GM10248 (cell line): ENCODE measurements around the gene VPS72.
A peak's percentile ranks its signal among the peaks of the same experiment; 100 is the strongest.

Source experiments
- CTCF ChIA-PET: fragments of 300-600 bp; sonication (Branson Sonifier 250); formaldehyde crosslinking; extraction: SDS; loops from one replicate; lab custom pipeline; 2021; ENCODE audit warnings: antibody characterized with exemption; lab: Yijun Ruan, JAX
- POLR2A ChIA-PET: fragments of 350-650 bp; sonication (Branson Sonifier 250); formaldehyde crosslinking; extraction: SDS; loops from one replicate; lab custom pipeline; 2020; ENCODE audit warnings: antibody characterized with exemption; lab: Yijun Ruan, JAX
- DNase-seq: peaks from one replicate; pipeline ENCODE4 v3.0.0; 2012; ENCODE audit errors: extremely low spot score
- TF ChIP-seq, protein P1 (sequence below): IDR thresholded peaks from 2 replicates; pipeline ENCODE4 v1.5.1; 2012; ENCODE audit warnings: mild to moderate bottlenecking, low read depth; ENCODE audit errors: extremely low read depth, missing control alignments, control extremely low read depth

VPS72 gene

DNA sequence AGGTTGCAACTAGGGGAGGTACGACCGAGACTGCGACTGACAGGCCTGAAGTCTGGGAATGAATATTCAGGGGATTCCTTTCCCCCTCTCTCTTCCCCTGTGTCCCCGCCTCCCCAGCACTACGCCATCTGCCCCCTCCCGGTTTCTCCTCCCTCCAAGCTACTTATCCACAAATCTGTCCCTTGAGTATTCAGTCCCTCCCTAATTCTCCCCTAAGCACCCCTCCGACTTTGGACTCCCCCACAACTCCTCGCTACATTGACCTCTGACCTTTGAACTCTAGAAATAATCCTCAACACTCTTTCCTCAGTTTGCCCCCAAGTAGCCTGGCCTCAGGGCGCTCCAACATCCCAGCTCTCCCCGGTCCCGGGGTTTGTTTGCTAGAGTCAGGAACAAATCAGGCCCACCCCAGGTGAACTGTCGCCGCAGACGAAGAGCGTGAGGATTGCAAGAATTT, 24.7 kb downstream of the VPS72 start:
- ChIA-PET POLR2A (interaction anchor here (0.6 to 1.1 kb wide), 3 partner anchors 9 to 56 kb away, joined by 3 read pairs; partner anchors contain the start of genes TNFAIP8L2 and VPS72), CTCF (interaction anchor here (1.4 to 3.6 kb wide), 5 partner anchors 8 to 87 kb away, joined by 3 to 16 read pairs (median 5); partner anchors contain the start of gene TNFAIP8L2)
- TF ChIP-seq, protein P1, sequence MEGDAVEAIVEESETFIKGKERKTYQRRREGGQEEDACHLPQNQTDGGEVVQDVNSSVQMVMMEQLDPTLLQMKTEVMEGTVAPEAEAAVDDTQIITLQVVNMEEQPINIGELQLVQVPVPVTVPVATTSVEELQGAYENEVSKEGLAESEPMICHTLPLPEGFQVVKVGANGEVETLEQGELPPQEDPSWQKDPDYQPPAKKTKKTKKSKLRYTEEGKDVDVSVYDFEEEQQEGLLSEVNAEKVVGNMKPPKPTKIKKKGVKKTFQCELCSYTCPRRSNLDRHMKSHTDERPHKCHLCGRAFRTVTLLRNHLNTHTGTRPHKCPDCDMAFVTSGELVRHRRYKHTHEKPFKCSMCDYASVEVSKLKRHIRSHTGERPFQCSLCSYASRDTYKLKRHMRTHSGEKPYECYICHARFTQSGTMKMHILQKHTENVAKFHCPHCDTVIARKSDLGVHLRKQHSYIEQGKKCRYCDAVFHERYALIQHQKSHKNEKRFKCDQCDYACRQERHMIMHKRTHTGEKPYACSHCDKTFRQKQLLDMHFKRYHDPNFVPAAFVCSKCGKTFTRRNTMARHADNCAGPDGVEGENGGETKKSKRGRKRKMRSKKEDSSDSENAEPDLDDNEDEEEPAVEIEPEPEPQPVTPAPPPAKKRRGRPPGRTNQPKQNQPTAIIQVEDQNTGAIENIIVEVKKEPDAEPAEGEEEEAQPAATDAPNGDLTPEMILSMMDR, result no peak
- no peak for DNase-seq

DNA sequence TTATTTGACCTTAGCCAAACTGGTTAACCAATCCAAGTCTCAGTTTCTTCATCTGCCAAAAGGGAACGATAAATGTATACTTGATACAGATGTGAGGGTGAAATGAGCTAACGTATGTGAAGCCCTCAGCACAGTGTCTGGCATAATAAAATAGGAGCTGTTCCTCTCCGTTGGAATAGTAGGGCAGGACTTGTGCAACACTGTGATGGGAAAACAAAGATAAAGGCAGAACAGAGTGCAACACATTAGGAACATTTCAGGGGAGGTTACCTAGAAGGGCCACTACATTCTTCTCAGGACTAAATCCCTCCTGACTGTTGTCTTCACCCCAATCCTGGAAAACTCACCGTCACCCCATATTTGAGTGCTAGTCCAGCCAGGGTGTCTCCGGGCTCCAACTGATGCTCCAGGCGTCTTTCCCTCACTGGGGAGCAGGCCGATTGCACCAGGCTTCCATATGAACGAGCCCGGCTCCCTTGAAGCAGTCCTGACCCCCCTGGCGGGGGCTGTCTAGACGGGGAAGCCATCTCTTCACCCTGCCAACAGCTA, 25.2 kb downstream of the VPS72 start:
- TF ChIP-seq, protein P1, result no peak

DNA sequence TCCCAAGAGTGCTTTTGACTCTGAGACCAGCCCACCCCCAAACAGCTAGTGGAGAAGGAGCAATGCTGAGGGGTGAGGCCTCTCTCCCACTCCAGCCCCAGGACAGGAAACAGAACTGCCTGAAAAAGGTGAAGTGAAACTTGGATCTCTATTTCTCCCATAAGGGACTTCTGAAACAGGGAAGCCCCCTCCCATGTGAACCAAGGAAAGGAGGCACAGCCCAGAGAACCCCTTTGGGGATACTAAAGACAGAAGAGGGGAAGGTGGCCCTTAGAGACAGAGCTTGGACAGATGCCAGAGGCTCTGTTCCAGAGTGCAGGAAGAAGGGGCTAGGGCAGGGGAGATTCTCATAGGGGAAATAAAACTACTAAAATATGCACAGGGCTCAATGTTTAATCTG, 30.6 kb downstream of the VPS72 start:
- TF ChIP-seq, protein P1, result no peak
- ChIA-PET POLR2A (interaction anchor here (0.6 kb wide), 1 partner anchor 119 kb away, joined by 3 read pairs; no protein-coding TSS in a partner anchor), CTCF (interaction anchor here (1.0 to 9.9 kb wide), 4 partner anchors 25 to 163 kb away, joined by 3 to 218 read pairs (median 16); no protein-coding TSS in a partner anchor)
- DNase-seq, result no peak

More for the DNA sequence above, 25.2 kb downstream of the VPS72 start:
- no peak for DNase-seq
- ChIA-PET CTCF (interaction anchor here (1.4 to 3.6 kb wide), 5 partner anchors 8 to 87 kb away, joined by 3 to 16 read pairs (median 5); partner anchors contain the start of gene TNFAIP8L2), POLR2A (interaction anchor here (0.6 to 1.1 kb wide), 3 partner anchors 8 to 55 kb away, joined by 3 read pairs; partner anchors contain the start of genes TNFAIP8L2 and VPS72)

DNA sequence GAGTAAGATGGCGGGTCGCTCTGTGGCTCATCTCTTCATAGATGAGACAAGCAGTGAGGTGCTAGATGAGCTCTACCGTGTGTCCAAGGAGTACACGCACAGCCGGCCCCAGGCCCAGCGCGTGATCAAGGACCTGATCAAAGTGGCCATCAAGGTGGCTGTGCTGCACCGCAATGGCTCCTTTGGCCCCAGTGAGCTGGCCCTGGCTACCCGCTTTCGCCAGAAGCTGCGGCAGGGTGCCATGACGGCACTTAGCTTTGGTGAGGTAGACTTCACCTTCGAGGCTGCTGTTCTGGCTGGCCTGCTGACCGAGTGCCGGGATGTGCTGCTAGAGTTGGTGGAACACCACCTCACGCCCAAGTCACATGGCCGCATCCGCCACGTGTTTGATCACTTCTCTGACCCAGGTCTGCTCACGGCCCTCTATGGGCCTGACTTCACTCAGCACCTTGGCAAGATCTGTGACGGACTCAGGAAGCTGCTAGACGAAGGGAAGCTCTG, 31.2 kb downstream of the VPS72 start:
- ChIA-PET POLR2A (no interaction called here), CTCF (interaction anchor here (1.0 to 9.9 kb wide), 8 partner anchors 17 to 163 kb away, joined by 3 to 218 read pairs (median 12); partner anchors contain the start of genes GABPB2, MINDY1 and TMOD4)
- DNase-seq, result no peak
- TF ChIP-seq, protein P1, result no peak

DNA sequence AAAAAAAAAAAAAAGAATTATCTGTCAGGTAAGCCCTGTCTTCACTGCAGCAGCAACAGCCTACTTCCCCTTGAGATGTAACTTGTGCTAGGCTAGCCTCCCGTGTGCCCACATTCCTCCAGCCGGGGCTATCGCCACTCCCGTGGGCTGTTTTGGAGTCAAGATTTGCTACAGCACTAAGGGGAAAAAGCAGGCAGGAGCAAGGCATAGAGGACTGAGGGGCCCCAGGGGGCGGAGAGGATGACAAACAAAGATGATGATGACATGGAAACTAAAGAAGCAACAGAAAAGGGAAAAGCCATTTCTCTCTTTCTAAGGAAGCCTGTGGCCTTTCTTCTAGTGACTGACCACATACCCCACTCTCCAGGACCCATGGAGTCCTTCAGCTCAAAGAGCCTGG, 31.7 kb downstream of the VPS72 start:
- TF ChIP-seq, protein P1, result no peak
- DNase-seq, result no peak
- POLR2A ChIA-PET, result no interaction called here
- CTCF ChIA-PET, result interaction anchor here (1.2 to 9.9 kb wide), 7 partner anchors 17 to 152 kb away, joined by 3 to 218 read pairs (median 19); partner anchors contain the start of genes GABPB2, MINDY1 and TMOD4

DNA sequence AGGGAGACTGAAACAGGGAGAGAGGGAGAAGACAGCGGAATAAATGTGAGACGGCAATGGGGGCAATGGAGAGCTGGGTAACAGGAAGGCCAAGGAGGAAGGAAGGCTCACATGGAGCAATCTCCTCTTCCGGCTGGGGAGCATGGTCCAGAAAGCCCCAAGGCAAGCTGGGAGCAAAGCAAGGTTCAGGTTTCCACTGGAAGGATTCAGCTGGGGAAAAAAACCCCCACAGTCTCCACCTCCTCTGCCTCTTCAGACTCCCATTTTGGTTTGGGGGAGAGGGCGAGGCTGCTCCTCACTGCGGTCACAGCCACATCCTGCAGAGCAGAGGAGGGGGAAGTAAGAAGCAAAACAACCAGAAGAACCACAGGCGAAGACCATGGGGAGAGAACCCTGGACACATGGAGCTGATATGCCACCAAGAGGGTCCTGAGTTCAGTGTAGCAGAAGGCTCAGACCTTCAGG, 32.9 kb downstream of the VPS72 start:
- CTCF ChIA-PET, result interaction anchor here (0.6 to 9.9 kb wide), 39 partner anchors 9 to 183 kb away, joined by 3 to 218 read pairs (median 4); partner anchors contain the start of genes CDC42SE1, GABPB2, LYSMD1 and MLLT11
- POLR2A ChIA-PET, result interaction anchor here (0.7 kb wide), 1 partner anchor 8 kb away, joined by 3 read pairs; the partner anchor contains the start of genes LYSMD1 and SCNM1
- TF ChIP-seq, protein P1, result no peak
- DNase-seq, result peak; percentile 47
